RPMI8226 (cell line): Measurements from ENCODE around the gene NDUFV2.
"Not testable (repeated sequence)": the region's sequence is repeated elsewhere in the genome, so short reads cannot be mapped to it uniquely, and the experiment has no call there.

Experiments
- DNase-seq: peaks from one replicate; pipeline ENCODE4 v3.0.0-alpha.2; 2015

The NDUFV2 gene

DNA sequence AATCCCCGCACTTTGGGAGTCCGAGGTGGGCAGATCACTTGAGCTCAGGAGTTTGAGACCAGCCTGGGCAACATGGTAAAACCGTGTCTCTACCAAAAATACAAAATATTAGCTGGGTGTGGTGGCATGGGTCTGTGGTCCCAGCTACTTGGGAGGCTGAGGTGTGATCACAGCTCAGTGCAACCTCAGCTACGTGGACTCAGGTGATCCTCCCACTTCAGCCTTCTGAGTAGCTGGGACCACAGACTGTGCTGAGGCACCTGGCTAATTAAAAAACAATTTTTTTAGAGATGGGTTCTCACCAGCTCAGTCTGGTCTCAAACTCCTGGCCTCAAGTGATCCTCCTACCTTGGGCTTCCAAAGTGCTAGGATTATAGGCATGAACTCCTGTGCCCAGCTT is 57.5 kb downstream of the NDUFV2 start:
- no peak for DNase-seq

DNA sequence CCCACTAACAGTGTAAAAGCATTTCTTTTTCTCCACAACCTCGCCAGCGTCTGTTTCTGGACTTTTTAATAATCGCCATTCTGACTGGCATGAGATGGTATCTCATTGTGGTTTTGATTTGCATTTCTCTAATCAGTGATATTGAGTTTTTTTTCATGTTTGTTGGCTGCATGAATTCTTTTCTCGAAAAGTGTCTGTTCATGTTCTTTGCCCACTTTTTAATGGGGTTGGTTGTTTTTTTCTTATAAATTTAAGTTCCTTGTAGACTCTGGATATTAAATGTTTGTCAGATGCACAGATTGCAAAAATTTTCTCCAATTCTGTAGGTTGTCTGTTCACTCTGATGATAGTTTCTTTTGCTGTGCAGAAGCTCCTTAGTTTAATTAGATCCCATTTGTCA is 60.2 kb downstream of the NDUFV2 start:
- DNase-seq: not testable (repeated sequence)

DNA sequence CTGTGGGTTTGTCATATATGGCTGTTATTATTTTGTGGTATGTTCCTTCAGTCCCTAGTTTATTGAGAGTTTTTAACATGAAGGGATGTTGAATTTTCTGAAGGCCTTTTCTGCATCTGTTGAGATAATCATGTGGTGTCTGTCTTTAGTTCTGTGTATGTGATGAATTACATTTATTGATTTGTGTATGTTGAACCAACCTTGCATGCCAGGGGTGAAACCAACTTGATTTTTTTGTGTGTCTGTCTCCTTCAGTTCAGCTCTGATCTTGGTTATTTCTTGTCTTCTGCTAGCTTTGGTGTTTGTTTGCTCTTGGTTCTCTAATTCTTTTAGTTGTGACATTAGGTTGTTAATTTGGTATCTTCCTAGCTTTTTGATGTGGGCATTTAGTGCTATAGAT is 61.6 kb downstream of the NDUFV2 start:
- DNase-seq: not testable (repeated sequence)

DNA sequence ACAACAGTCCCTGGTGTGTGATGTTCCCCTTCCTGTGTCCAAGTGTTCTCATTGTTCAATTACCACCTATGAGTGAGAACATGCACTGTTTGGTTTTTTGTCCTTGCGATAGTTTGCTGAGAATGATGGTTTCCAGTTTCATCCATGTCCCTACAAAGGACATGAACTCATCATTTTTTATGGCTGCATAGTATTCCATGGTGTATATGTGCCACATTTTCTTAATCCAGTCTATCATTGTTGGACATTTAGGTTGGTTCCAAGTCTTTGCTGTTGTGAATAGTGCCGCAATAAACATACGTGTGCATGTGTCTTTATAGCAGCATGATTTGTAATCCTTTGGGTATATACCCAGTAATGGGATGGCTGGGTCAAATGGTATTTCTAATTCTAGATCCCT is 63.4 kb downstream of the NDUFV2 start:
- DNase-seq: not testable (repeated sequence)

DNA sequence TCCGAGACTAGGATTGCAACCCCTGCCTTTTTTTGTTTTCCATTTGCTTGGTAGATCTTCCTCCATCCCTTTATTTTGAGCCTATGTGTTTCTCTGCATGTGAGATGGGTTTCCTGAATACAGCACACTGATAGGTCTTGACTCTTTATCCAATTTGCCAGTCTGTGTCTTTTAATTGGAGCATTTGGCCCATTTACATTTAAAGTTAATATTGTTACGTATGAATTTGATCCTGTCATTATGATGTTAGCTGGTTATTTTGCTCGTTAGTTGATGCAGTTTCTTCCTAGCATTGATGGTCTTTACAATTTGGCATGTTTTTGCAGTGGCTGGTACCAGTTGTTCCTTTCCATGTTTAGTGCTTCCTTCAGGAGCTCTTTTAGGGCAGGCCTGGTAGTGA is 67.0 kb downstream of the NDUFV2 start:
- not testable (repeated sequence) for DNase-seq

DNA sequence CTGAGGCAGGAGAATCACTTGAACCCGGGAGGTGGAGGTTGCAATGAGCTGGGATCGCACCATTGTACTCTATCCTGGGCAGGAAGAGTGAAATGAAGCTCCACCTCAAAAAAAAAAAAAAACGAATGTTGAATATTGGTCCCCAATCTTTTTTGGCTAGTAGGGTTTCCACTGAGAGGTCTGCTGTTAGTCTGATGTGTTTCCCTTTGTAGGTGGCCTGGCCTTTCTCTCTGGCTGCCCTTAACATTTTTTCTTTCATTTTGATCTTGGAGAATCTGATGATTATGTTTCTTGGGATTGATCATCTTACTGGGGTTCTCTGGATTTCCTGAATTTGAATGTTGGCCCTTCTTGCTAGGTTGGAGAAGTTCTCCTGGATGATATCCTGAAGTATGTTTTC is 69.4 kb downstream of the NDUFV2 start:
- DNase-seq: not testable (repeated sequence)

DNA sequence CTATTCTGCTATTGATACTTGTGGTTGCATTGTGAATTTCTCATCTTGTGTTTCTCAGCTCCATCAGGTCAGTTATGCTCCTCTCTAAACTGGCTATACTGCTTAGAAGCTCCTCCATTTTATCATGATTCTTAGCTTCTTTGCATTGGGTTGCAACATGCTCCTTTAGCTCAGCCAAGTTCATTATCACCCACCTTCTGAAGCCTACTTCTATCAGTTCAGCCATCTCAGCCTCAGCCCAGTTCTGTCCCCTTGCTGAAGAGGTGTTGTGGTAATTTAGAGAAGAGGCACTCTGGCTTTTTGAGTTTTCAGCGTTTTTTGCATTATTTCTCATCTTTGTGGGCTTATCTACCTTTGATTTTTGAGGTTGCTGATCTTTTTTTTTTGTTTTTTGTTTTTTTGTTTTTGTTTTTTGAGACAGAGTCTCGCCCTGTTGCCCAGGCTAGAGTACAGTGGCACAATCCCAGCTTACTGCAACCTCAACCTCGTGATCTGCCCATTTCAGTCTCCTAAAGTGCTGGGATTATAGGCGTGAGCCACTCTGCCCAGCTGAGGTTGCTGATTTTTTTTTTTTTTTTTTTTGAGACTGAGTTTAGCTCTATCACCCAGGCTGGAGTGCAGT is 70.1 kb downstream of the NDUFV2 start:
- DNase-seq: no peak

DNA sequence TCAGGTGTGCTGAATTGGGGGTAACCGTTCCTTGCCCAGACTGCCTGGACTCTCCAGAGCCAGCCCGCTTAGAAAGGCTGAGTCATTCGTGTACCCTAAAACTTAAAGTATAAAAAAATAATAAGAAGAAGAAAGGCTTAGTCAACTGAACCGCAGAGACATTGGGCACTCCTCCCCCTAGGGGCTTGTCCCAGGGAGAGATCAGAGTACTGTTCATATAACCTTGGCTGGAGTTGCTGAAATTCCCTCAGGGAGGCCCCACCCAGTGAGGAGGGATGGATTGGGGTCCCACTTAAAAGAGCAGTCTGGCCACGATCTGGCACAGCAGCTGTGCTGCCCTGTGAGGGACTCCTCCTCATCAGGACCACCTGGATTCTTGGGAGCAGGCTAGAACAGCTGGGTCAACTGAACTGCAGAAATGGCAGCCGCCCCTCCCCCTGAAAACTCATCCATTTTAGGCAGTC is 71.3 kb downstream of the NDUFV2 start:
- DNase-seq: no peak

DNA sequence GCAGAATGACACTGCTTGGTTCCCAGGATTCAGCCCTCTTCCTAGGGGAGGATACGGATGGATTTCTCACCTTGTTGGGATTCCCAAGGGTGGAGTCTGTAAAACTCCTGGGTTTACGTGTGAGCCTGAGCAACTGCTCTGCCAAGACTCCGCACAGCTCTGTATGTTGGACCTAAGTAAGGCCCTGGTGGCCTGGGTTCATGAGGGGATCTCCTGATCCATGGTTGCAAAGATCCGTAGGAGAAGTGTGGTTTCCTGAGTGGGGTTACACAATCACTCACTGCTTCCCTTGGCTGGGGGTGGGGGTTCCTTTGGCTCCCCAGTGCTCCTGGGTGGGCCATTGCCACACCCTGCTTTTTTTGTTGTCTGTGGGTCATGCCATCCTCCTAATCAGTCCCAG is 71.8 kb downstream of the NDUFV2 start:
- DNase-seq: no peak

DNA sequence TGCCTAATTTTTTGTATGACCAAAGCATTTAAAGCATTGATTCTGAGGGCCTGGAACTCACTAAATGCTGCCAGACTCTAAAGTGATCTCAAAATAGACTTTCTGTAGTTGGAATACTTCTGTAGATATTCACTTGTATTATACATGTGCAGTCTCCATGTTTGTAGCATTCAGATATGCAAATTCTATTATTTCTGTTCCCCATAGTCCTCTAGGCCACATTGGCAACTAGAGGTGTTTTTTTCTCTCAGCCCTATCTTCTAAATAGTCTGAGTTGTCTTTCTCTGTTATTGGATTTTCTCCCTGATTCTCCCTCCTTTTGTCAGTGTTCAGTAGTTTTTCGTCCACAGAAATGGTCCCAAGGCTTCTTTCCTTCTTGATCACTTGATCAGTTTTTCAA is 72.6 kb downstream of the NDUFV2 start:
- DNase-seq: no peak

DNA sequence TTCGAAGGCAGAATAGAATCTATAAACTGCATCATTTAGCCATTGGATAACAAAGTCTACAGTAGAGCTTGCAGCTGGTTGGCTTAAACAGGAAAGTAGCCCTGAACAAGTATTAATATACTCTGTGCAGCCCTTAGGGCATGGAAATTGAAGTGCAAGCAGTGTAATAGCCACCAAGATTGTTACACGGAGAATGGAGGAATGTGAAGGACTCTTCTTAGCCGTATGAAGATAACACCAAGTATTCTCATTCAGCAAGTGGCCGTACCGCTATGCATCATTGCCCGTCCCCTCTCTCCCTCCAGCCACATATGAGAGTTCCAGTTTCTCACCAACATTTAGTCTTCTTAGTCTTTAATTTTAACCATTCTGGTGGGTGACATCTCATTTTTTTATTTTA is 74.5 kb downstream of the NDUFV2 start:
- DNase-seq: no peak

DNA sequence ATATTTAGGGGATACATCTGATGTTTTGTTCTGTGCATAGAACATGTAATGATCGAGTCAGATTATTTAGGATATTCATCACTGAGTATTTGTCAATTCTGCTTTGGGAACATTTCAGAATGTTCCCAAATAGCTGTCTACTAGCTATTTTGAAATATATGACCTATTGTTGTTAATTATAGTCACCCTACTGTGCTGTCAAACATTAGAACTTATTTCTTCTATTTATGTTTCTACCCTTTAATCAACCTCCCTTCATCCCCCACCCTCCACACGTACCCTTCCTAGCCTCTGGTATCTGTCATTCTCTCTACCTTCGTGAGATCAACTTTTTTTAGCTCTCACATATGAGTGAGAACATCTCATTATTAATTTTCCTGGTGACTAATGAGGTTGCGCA is 75.0 kb downstream of the NDUFV2 start:
- no peak for DNase-seq

DNA sequence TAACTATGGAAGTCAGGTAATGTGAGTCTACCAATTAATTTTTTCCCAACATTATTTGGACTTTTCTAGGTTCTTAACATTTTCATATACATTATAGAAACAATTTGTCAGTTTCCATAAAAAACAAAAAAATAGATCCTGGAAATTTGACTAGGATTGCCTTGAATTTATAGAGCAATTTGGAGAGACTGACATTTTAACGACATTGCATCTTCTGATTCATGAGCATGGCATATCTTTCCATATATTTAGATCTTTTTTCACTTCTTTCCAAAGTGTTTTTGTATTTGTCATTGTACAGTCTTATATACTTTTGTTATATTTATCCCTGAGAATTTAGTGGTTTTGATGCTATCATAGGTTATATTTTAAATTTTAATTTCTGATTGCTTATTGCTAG is 76.1 kb downstream of the NDUFV2 start:
- DNase-seq: no peak

DNA sequence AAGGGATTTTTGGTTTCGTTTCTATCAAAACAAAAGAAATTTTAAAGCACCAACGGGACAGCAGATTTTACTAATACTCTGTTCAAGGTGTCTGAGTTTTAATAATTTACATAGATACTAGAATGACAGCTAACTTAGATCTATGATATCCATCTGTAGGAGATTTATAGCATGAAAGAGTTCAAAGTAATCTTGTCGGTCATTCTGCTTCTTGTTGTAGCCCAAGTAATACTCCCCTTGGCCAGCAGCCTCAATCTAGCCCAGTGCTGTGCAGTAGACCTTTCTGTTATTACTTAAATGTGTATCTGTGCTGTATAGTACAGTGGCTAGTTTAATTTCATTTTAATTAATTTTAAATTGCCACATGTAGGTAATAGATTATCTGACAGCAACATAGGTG is 78.8 kb downstream of the NDUFV2 start:
- DNase-seq: no peak

DNA sequence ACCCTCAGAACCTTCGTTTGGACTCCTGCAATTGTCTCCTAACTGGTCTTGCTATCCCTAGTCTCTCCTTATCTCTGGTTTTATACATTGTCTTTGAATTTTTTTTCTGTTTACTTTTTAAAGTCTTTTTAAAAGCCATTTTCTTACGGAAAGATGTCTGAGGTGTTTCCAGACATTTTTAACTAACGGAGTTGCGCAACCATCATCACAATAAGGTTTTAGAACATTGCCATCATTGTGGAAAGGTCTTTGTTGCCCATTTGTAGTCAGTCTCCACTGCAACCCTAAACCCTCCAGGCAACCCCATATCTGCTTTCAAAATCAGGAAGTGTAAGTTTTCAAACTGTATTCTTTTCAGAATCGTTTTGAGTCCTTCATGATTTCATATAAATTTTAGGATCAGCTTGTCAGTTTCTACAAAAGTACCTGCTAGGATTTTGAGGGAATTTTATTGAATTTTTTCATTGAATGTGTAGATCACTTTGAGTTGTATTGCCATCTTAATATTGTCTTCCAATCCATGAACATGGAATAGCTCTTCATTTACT is 80.4 kb downstream of the NDUFV2 start:
- DNase-seq: no peak
